ENCODE results near the gene ARNT2.
"Not testable (repeated sequence)": the region's sequence is repeated elsewhere in the genome, so short reads cannot be mapped to it uniquely, and the experiment has no call there.

The ARNT2 gene

DNA sequence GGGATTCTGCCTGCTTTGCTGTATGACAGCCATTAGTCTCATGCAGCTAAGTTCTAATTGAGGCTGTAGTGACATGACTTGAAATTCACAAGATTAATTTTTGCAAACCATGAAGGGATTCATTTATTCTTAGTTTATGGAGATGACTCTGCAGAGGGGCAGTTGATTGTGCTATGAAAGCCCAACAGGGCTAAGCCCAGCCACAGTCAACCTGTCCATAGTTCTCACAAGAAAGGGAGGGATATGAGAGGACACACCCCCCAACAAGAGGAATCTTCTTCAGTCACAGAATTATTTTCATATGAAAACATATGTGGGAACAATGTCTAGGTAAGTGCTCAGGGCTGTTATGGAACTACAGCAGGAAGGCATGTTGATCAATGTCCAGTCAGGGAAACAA lies 229.0 kb downstream of the ARNT2 start:
- no peak for DNase-seq

DNA sequence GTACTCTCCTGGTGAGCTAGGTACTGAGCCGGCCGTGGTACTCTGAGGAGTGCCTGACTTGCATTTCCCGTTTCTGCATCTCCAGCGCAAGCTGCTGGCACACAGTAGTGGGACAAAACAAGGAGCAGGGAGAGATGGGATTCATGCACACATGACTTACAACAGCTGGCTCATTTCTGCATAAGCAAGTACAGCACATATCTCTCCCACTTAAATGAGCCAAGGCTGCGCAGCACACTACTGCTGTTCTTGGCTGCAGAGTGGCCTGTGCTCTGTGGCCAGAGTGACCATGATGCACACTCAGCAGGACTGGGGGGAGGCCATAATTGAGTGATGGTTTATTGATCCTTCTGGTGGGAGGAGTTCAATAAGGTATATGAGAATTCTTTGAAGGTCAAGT lies 231.8 kb downstream of the ARNT2 start:
- no peak for DNase-seq

DNA sequence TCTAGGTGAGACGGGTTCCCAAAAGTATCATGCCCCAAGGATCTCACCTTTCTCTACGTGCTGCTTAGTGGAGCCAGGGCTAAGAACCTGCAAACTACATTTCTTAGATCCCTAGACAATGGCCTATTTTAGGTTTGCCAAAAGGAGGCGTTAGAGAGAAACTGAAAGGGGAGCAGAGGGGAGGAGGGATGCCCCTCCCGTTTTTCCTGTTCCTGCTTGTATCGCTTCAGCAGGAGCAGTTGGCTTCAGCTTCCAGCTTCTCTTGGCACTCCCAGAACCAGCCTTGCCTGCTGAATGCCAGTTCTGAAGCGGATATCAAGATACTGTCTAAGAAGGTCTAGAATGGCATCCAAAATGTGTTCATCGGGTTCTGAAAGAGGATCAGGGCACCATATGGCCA lies 232.5 kb downstream of the ARNT2 start:
- DNase-seq, result no peak

DNA sequence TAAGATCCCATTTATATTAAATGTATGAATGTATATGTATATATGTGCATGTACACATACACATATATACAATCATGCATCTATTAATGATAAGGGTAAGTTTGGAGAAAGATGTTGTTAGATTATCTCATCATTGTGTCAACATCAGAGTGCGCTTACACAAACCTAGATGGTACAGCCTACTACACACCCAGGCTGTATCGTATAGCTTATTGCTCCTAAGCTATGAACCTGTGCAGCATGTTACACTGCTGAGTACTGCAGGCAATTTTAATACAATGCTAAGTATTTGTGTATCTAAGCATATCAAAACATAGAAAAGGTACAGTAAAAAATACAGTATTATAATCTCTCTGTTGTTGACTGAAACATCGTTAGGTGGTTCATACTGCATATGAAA lies 233.6 kb downstream of the ARNT2 start:
- DNase-seq, result no peak

DNA sequence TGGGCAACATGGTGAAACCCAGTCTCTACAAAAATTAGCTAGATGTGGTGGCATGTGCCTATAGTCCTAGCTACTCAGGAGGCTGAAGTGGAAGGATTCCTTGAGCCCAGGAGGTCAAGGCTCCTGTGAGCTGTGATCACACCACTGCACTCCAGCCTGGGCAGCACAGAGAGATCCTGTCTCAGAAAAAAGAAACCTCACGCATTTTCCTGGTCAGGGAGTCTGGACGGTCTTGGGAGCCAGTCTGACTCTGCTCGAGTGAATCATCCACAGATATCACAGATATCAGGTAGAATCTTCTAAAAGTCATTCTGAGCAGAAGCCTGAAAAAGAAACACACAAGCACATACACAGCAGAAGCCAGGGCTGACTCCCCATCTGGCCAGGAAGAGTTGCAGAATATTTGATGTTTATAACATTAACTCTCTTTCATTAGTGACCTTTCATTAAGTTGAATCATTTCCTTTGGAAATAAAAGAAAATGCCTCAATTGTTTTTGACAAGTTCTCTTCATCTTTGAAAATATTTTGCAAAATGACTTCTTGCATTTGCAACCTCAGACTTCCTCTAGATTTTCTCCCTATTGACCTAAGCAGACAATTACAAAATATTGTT lies 234.5 kb downstream of the ARNT2 start:
- no peak for DNase-seq

DNA sequence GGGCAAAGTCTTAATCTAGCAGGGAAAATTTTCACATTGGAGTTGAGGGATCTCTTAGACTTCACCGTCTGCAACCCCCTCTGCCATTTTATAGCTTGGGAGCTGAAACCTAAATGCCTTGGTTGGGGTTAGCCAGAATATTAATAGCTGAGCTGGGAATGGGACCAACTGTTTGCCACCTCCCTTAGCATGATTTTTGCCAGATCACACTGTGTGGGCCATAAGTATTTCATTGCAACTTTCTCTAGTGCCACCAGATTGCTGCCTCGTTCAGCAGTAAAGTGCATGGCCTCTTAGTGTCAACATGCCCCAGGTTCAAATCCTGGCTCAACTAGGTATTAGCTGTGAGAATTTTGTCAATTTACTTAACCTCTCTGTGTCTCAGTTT lies 235.0 kb downstream of the ARNT2 start:
- no peak for DNase-seq

DNA sequence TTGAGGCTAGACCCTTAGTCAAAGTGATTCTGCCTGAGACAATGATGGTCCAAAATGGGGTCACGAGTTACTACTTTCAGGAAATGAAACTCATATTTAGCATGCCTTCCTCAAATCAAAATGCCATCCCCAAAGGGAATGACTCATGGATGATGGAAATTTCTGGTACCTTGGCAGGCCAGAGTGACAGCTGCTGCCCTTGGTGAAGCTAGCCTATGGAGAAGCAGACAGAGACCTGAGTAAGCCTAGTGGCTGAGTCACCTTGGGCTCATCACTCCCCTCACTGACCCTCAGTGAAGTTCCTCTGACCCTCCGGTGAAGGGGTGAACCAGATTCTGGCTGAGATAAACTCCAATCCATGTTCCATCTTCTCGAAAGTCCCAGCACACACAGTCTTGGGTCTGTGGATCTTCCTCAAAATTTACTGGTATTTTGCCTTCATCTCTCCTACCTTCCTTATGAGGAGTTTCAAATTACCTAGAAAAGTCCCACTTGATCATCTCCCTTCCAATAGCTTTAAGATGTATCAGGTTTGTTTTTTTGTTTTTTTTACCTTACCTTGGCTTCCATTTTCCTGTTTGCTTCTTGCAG lies 236.4 kb downstream of the ARNT2 start:
- no peak for DNase-seq

DNA sequence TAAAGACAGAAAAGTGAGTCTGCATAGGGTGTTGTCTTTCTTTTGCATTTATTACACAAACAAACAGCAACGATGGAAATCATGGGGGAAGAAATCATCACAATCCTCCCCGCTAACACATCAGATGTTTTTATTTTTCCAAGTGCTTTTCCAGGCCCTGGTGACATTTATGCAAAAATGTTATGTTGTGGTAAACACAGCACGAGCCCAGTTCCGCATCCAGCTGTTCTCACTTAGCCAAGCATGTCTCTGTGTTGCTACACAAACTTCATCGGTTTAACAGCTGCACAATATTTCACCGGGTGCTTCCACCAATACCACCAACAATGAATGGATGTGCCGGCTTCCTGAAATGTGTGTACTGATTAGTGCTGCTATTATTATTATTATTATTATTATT lies 237.2 kb downstream of the ARNT2 start:
- DNase-seq, result no peak

DNA sequence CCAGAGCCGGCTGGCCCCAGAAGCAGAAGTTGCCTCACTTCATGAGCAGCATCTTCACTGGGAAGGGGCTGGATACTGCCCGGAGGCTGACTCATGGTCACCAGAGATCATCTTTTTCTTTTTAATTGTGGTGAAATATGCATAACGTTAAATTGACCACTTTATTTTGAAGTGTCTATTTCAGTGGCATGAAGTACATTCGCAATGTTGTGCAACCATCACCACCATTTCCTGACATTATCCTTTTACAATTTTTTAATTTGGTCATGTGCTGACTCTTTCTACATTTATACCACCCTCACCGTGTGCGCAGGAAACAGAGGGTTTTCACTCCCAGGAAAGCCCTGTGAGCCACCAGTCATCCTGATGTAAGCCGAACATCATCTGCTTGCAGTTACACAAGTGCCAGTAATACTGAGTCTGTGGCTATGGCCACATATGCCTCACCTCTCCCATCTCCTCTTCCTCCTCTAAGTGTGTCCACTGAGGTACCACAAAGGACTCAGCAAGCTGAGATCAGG lies 239.3 kb downstream of the ARNT2 start:
- DNase-seq, result no peak

DNA sequence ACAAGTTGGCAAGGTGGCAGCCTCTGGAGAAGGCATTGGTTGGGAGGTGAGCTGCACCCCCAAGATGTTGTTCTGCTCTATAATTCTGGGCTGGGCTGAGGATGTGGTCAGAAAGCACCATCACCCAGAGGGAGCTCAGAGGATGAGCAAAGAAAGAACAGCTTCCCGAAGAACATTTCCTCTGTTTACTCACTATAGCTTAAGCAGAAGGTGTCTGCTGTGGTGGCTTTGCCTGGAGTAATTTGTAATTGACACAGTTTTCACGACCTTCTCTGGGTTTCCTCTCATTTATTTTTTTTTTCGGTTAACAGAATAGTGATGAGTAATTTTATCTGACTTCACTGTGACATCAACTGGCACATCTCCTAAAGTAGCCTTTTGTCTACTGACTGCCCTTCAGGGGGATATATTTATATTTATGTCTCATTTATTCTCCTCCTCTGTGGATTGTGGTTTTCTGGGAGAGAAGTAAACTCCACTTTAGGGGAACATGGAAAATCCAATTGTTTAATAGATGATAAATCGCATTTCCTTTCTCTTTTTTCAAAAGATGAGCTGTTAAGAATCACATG lies 241.4 kb downstream of the ARNT2 start:
- no peak for DNase-seq

DNA sequence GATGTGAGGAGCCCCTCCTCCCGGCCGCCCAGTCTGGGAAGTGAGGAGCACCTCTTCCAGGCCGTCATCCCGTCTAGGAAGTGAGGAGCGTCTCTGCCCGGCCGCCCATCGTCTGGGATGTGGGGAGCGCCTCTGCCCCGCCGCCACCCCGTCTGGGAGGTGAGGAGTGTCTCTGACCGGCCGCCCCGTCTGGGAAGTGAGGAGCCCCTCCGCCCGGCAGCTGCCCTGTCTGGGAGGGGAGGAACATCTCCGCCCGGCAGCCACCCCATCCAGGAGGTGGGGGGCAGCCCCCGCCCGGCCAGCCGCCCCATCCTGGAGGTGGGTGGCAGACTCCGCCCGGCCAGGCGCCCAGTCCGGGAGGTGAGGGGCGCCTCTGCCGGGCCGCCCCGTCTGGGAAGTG lies 243.2 kb downstream of the ARNT2 start:
- not testable (repeated sequence) for DNase-seq

Measured in activated CD4-positive, alpha-beta T cell treated with anti-CD3 and anti-CD28 coated beads, Interleukin-2, amount 50 U/mL, for 1 hour (primary cell).